HG02840 (cell line): ENCODE data around the gene APOC1.
"Not testable (repeated sequence)": the region's sequence is repeated elsewhere in the genome, so short reads cannot be mapped to it uniquely, and the experiment has no call there.

Experiments
- ATAC-seq: cut with Tn5 transposase; IDR thresholded peaks from one replicate; pipeline ENCODE4 v1.9.1; 2021; ENCODE audit warnings: mild to moderate bottlenecking, moderate library complexity, moderate number of reproducible peaks; ENCODE audit not compliant: unreplicated experiment, low FRiP score

APOC1 gene

GRCh38 chr19:44909775-44910174, 4.6 kb upstream of the APOC1 start:
- no peak for ATAC-seq

GRCh38 chr19:44911896-44912295, 2.5 kb upstream of the APOC1 start:
- ATAC-seq, result not testable (repeated sequence)

- ATAC-seq, result no peak
Measured at GRCh38 chr19:44912854-44913253, 1.6 kb upstream of the APOC1 start.

DNA sequence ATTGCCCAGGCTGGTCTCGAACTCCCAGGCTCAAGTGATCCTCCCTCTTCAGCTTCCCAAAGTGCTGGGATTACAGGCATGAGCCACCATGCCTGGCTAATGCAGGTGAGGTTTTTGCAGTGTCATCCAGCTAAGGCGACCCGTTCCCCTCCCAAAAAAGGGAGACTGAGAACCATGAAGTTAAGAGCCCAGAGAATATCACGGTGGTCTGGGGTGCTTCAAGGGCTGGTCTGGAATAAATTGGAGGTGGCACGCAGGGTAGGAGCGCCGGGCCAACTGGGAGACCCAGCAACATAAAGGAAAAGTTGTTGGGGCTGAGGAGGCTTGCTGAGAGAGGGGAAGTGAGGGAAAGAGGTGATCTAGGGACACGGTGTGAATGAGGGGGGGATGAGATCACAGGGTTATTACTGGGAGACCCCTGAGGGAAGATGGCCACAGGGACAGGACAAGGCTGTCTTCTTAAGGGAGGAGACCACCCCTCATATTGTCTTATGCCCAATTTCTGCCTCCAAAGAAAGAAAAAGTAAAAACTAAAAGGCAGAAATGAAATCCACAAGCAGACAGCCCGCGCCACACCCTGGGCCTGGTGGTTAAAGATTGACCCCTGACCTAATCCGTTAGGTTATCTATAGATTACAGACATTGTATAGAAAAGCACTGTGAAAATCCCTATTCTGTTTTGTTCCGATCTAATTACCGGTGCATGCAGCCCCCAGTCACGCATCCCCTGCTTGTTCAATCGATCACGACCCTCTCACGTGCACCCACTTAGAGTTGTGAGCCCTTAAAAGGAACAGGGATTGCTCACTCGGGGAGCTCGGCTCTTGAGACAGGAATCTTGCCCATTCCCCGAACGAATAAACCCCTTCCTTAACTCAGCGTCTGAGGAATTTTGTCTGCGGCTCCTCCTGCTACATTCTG, 636 bp upstream of the APOC1 start:
- ATAC-seq, result not testable (repeated sequence)

GRCh38 chr19:44924243-44924725, 9.9 kb downstream of the APOC1 start:
- ATAC-seq, result no peak

DNA sequence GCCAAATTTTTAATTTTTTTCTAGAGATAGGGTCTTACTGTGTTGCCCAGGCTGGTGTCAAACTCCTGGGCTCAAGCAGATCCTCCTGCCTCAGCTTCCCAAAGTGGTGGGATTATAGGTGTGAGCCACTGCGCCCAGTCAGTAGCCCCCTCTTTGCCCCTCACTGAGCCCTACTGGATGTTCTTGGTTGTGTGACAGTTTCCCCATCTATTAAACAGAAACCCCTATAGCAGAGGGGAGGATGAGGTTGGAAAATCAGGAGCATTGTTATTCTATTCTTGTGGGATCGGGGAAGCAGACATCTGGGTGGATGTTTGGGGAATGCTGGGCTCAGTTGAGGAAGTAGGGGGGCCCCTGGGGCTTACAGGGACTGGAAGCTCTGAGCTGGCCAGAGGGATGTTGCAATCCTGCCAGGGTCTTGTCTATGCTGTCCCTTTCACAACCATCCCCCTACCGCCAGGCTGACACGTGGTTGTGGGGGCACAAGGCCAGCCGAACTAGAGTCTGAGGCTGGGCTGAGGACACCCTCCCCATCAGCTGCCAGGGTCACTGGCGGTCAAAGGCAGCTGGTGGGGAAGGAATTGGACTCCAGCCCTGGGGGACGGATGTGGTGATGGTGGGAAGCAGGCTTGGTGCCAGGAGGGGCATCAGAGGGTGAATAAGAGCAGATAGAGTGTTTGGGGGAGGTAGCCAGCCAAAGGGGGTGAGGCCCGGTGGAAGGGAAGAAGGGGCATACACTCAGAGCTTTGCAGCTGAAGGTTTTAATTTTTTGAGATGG, 10.9 kb downstream of the APOC1 start:
- no peak for ATAC-seq

DNA sequence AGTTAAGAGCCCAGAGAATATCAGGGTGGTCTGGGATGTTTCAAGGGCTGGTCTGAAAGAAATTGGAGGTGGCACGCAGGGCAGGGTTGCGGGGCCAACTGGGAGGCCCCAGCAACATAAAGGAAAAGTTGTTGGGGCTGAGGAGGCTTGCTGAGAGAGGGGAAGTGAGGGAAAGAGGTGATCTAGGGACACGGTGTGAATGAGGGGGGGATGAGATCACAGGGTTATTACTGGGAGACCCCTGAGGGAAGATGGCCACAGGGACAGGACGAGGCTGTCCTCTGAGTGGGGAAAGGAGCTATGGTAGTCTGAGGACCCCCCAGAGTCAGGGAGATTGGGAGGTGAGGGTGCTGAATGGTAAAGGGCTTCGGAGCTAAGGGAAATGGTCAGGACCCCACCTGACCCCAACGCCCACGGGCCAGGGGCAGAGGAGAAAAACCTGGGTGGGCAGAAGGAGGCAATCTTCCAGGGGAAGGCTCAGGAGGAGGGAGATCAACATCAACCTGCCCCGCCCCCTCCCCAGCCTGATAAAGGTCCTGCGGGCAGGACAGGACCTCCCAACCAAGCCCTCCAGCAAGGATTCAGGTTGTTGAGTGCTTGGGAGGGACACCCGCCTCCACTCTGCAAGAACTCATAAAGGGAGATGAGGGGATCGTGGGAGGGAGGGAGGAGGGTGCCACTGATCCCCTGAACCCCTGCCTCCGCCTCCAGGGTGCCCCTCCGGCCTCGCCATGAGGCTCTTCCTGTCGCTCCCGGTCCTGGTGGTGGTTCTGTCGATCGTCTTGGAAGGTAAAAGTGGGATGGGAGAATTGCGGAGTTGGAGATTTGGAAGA, 12.1 kb downstream of the APOC1 start:
- not testable (repeated sequence) for ATAC-seq

DNA sequence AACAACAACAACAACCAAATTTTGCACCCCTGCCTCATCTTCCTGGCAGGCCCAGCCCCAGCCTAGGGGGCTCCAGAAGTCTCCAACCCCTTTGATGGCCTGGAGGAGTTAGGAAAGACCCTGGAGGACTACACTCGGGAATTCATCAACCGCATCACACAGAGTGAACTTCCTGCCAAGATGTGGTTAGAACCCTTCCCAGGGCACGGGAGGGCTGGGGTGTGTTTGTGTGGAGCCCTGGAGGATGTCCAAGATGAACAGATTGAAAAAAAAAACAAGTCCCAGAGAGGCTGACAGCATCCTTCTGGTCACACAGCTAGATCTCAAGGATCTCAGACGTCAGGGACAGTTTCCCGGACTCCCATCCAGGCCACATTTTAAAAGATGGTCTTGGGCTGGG, 13.3 kb downstream of the APOC1 start:
- ATAC-seq, result no peak

DNA sequence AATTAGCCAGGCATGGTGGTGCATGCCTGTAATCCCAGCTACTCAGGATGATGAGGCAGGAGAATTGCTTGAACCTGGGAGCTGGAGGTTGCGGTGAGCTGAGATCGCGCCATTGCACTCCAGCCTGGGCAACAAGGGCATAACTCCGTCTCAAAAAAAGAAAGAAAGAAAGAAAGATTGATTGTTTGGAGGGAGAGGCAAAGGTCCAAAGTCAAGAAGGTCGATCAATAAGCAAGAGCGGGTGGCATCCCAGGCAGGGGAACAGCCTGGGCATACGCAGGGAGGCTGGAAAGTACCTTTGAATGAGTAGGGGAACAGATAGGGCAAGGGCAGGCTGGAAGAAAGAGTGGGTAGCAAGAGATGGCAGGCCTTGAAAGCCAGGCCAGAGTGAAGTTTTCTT, 15.7 kb downstream of the APOC1 start:
- no peak for ATAC-seq

GRCh38 chr19:44931541-44931940, 17.1 kb downstream of the APOC1 start:
- no peak for ATAC-seq

GRCh38 chr19:44939668-44940067, 25.3 kb downstream of the APOC1 start:
- no peak for ATAC-seq

GRCh38 chr19:44942067-44942571, 27.7 kb downstream of the APOC1 start, which contains the start of gene APOC4:
Gene APOC4 (plus strand): TSS chr19:44942237. CDS start chr19:44942278, 41 bp downstream.
- no peak for ATAC-seq

GRCh38 chr19:44943801-44944249, 29.4 kb downstream of the APOC1 start:
- peak; percentile 65 for ATAC-seq

DNA sequence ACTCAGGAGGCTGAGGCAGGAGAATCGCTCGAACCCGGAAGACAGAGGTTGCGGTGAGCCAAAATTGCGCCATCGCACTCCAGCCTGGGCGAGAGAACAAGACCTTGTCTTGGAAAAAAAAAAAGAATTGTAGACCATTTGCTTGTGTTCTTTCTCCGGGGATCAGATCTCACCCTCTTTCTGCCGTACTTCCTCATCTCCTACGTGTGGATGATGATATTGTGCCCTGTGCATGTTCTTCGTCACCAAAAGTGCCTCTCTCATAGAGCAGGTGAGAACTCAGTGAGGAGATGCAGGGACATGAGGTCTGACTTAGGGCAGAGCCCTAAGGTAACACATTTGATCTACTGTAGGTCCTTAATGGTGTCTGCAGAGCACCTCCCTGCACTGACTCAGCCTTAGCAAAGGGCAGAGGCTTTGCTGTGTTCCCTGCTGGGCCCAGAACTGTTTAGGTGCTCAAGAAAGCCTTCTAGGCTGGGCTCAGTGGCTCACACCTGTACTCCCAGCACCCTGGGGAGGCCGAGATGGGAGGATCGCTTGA, 32.7 kb downstream of the APOC1 start:
- ATAC-seq, result no peak

- ATAC-seq, result no peak
Measured at GRCh38 chr19:44948237-44948636, 33.8 kb downstream of the APOC1 start.

- no peak for ATAC-seq
Measured at GRCh38 chr19:44948763-44949374, 34.5 kb downstream of the APOC1 start.

GRCh38 chr19:44949550-44949949, 35.1 kb downstream of the APOC1 start:
- ATAC-seq, result no peak

GRCh38 chr19:44951179-44952159, 37.1 kb downstream of the APOC1 start:
- ATAC-seq, result no peak
